H1 (cell line): ENCODE results near the gene FKBP10. TPM values are rescaled to one million over a fixed set of nuclear protein-coding genes. Genes with fewer than 3 reads are reported as not detected.

Experiments used
- CTCF ChIA-PET: fragments of 300-600 bp; sonication (Branson Sonifier 250); formaldehyde crosslinking; loops from one replicate; lab custom pipeline; 2021; ENCODE audit not compliant: partially characterized antibody; lab: Charles Lee
- POLR2A ChIA-PET: fragments of 300-600 bp; sonication (Branson Sonifier 250); formaldehyde crosslinking; loops from one replicate; lab custom pipeline; 2021; ENCODE audit warnings: inconsistent platforms; ENCODE audit not compliant: partially characterized antibody; lab: Charles Lee
- DNase-seq, 2 experiments: peaks; one replicate each; pipeline versions ENCODE4 v3.0.0 to v3.0.0-alpha.2; 2010 to 2022; ENCODE audit warnings: low spot score in 2 of 2, low read depth in 1 of 2, mixed read lengths in 1 of 2
- FAIRE-seq: peaks from 2 replicates; lab custom pipeline; 2011; peaks lifted over from hg19 to GRCh38; lab: Jason Lieb, UNC
- H2AFZ ChIP-seq: 2 replicates; pipeline ENCODE4 v1.8.1; 2012; ENCODE audit warnings: low read length, inconsistent platforms
- H2AK5ac ChIP-seq: 2 replicates; pipeline ENCODE4 v1.6.1; 2013; ENCODE audit warnings: low read depth, low read length
- H2BK120ac ChIP-seq: replicated peaks from 2 replicates; pipeline ENCODE3; 2013; ENCODE audit warnings: low read depth, low read length, inconsistent platforms
- H2BK12ac ChIP-seq: 2 replicates; pipeline ENCODE4 v1.6.1; 2013; ENCODE audit warnings: low read depth, low read length
- H2BK15ac ChIP-seq: 2 replicates; pipeline ENCODE4 v1.6.1; 2013; ENCODE audit warnings: low read length
- H2BK20ac ChIP-seq: 2 replicates; pipeline ENCODE4 v1.6.1; 2013; ENCODE audit warnings: low read length
- H2BK5ac ChIP-seq: 2 replicates; pipeline ENCODE4 v1.6.1; 2013; ENCODE audit warnings: low read depth, low read length
- H3K14ac ChIP-seq: 2 replicates; pipeline ENCODE4 v1.6.1; 2013; ENCODE audit warnings: inconsistent platforms; ENCODE audit not compliant: insufficient read length
- H3K18ac ChIP-seq: 2 replicates; pipeline ENCODE4 v1.6.1; 2013; ENCODE audit warnings: low read length; ENCODE audit errors: extremely low read depth
- H3K23ac ChIP-seq: 2 replicates; pipeline ENCODE4 v1.6.1; 2013; ENCODE audit warnings: inconsistent platforms; ENCODE audit not compliant: insufficient read length
- H3K23me2 ChIP-seq: 2 replicates; pipeline ENCODE4 v1.6.1; 2013; ENCODE audit warnings: low read depth, low read length
- H3K27ac ChIP-seq: 2 replicates; pipeline ENCODE4 v1.6.1; 2011; ENCODE audit warnings: low read depth, low read length, inconsistent platforms
- H3K27me3 ChIP-seq, 4 experiments: replicated peaks in 1 of 4; 1 replicate in 1 of 4; 2 replicates in 3 of 4; pipeline versions ENCODE4 v1.6.1 to v1.8.1; 2011 to 2013; ENCODE audit warnings: low read length in 3 of 4, mild to moderate bottlenecking in 3 of 4, inconsistent platforms in 2 of 4, mixed read lengths in 2 of 4, moderate library complexity in 1 of 4; ENCODE audit not compliant: control insufficient read depth in 3 of 4, insufficient read depth in 3 of 4; ENCODE audit errors: extremely low read depth in 1 of 4
- H3K36me3 ChIP-seq, 4 experiments: 2 replicates each; pipeline versions ENCODE4 v1.6.1 to v1.8.1; 2011 to 2013; ENCODE audit warnings: mild to moderate bottlenecking in 4 of 4, low read length in 3 of 4, moderate library complexity in 2 of 4, control low read depth in 1 of 4, inconsistent platforms in 1 of 4; ENCODE audit not compliant: insufficient read depth in 4 of 4, control insufficient read depth in 2 of 4
- H3K4ac ChIP-seq: replicated peaks from 2 replicates; pipeline ENCODE3; 2013; ENCODE audit warnings: low read length, low read depth, mixed read lengths, inconsistent platforms; ENCODE audit not compliant: insufficient read length
- H3K4me1 ChIP-seq, 4 experiments: replicated peaks in 1 of 4; 1 replicate in 1 of 4; 2 replicates in 3 of 4; pipeline versions ENCODE4 v1.6.1 to v1.8.1; 2011 to 2013; ENCODE audit warnings: low read length in 3 of 4, inconsistent platforms in 2 of 4, mixed read lengths in 1 of 4; ENCODE audit not compliant: insufficient read depth in 4 of 4, control insufficient read depth in 3 of 4
- H3K4me2 ChIP-seq, 2 experiments: 2 replicates each; pipeline versions ENCODE4 v1.6.1 to v1.8.1; 2011 to 2013; ENCODE audit warnings: low read depth in 2 of 2, low read length in 2 of 2, control low read depth in 1 of 2, inconsistent platforms in 1 of 2, mild to moderate bottlenecking in 1 of 2; ENCODE audit not compliant: insufficient read depth in 1 of 2
- H3K4me3 ChIP-seq, 4 experiments: fragments of 200-600, 300-600 bp in 1 of 4; sonication (generic), shearing (Covaris generic), sonication (Bioruptor Twin) in 1 of 4; 2 replicates each; pipeline versions ENCODE4 v1.5.1 to v1.8.1; 2011 to 2016; ENCODE audit warnings: low read length in 4 of 4, low read depth in 3 of 4, control low read depth in 2 of 4, inconsistent platforms in 2 of 4, mild to moderate bottlenecking in 2 of 4, mixed read lengths in 1 of 4, moderate library complexity in 1 of 4; ENCODE audit not compliant: insufficient read depth in 2 of 4; ENCODE audit errors: extremely low read depth in 1 of 4
- H3K56ac ChIP-seq: replicated peaks from 2 replicates; pipeline ENCODE3; 2013; ENCODE audit warnings: low read depth, mild to moderate bottlenecking, mixed read lengths, low read length, inconsistent platforms; ENCODE audit not compliant: insufficient read length
- H3K79me1 ChIP-seq: 2 replicates; pipeline ENCODE4 v1.6.1; 2013; ENCODE audit warnings: low read depth, low read length, control low read depth
- H3K79me2 ChIP-seq, 2 experiments: 2 replicates each; pipeline versions ENCODE4 v1.6.1 to v1.8.1; 2012 to 2013; ENCODE audit warnings: low read length in 2 of 2, mild to moderate bottlenecking in 2 of 2, inconsistent platforms in 1 of 2; ENCODE audit not compliant: insufficient read depth in 2 of 2, control insufficient read depth in 1 of 2
- H3K9ac ChIP-seq, 4 experiments: replicated peaks in 1 of 4; 1 replicate in 1 of 4; 2 replicates in 3 of 4; pipeline versions ENCODE4 v1.6.1 to v1.8.1; 2011 to 2013; ENCODE audit warnings: low read depth in 3 of 4, low read length in 3 of 4, control low read depth in 2 of 4, mild to moderate bottlenecking in 2 of 4, moderate library complexity in 2 of 4, inconsistent platforms in 1 of 4; ENCODE audit errors: extremely low read depth in 1 of 4
- H3K9me3 ChIP-seq, 2 experiments: 2 replicates each; pipeline versions ENCODE4 v1.6.1 to v1.8.1; 2012 to 2013; ENCODE audit warnings: mild to moderate bottlenecking in 2 of 2, moderate library complexity in 2 of 2, control low read depth in 1 of 2, inconsistent platforms in 1 of 2, low read depth in 1 of 2, low read length in 1 of 2, mixed read lengths in 1 of 2; ENCODE audit not compliant: insufficient read depth in 2 of 2
- H4K20me1 ChIP-seq, 2 experiments: replicated peaks in 1 of 2; 2 replicates each; pipeline versions ENCODE3 to v1.8.1; 2011 to 2013; ENCODE audit warnings: inconsistent platforms in 2 of 2, low read length in 2 of 2, mild to moderate bottlenecking in 1 of 2; ENCODE audit not compliant: insufficient read depth in 2 of 2, control insufficient read depth in 1 of 2
- H4K5ac ChIP-seq: 2 replicates; pipeline ENCODE4 v1.6.1; 2013; ENCODE audit warnings: low read length, low read depth, mixed read lengths, inconsistent platforms; ENCODE audit not compliant: insufficient read length
- H4K8ac ChIP-seq: 2 replicates; pipeline ENCODE4 v1.8.0; 2013; ENCODE audit warnings: mild to moderate bottlenecking, moderate library complexity, low read length, inconsistent platforms; ENCODE audit not compliant: insufficient read depth; ENCODE audit errors: extremely low read depth
- H4K91ac ChIP-seq: replicated peaks from 2 replicates; pipeline ENCODE3; 2013; ENCODE audit warnings: low read length, mixed read lengths, inconsistent platforms; ENCODE audit not compliant: insufficient read length
- EGR1 ChIP-seq: IDR thresholded peaks from 2 replicates; pipeline ENCODE4 v1.6.1; 2011; ENCODE audit warnings: low read depth, low read length, borderline replicate concordance
- RBBP5 ChIP-seq: IDR thresholded peaks from 2 replicates; pipeline ENCODE4 v1.7.1; 2012; ENCODE audit warnings: low read depth, mild to moderate bottlenecking, inconsistent platforms, low read length, moderate library complexity, borderline replicate concordance
- SP1 ChIP-seq: IDR thresholded peaks from 2 replicates; pipeline ENCODE4 v1.6.1; 2011; ENCODE audit warnings: low read depth, low read length
- YY1 ChIP-seq: IDR thresholded peaks from 2 replicates; pipeline ENCODE4 v1.6.1; 2011; ENCODE audit warnings: low read depth, mild to moderate bottlenecking, low read length
- WGBS, 2 experiments: shearing (Covaris generic) in 1 of 2; methylation state at CpG; one replicate each; pipeline versions ENCODE4 v1.1.6 to v1.1.7; 2013 to 2015; ENCODE audit warnings: low lambda C conversion rate in 2 of 2, mixed read lengths in 2 of 2, inconsistent platforms in 1 of 2, low coverage in 1 of 2, missing lambda C conversion rate in 1 of 2; ENCODE audit not compliant: insufficient replicate concordance in 2 of 2, insufficient coverage in 1 of 2, insufficient read length in 1 of 2; ENCODE audit errors: extremely low coverage in 1 of 2, missing lambda C conversion rate in 1 of 2; 5-methylcytosine and 5-hydroxymethylcytosine counted together
- long read RNA-seq, 2 experiments: library from RNA in 1 of 2; library from capped mRNA in 1 of 2; stranded (forward); transcript quantifications; one replicate each; pipeline ENCODE4 v2.0.0, GENCODE V29; 2021; ENCODE audit warnings: inconsistent platforms in 1 of 2
- polyA minus RNA-seq, 3 experiments: library from RNA; depleted of rRNA, polyadenylated mRNA; stranded (reverse); fragments of >200 nt; gene quantifications; 1 replicate in 2 of 3; 2 replicates in 1 of 3; pipeline ENCODE4 v1.2.3, GENCODE V29; 2011
- polyA plus RNA-seq, 7 experiments: library from polyadenylated mRNA; depleted of rRNA in 3 of 7; stranded (reverse) in 5 of 7; unstranded in 2 of 7; fragments of >200 nt in 5 of 7; fragments of 200-250 nt in 2 of 7; gene quantifications; 1 replicate in 5 of 7; 2 replicates in 1 of 7; 4 replicates in 1 of 7; pipeline versions ENCODE4 v1.2.1 to v1.2.3, GENCODE V29; 2011 to 2013; ENCODE audit warnings: missing spikeins in 2 of 7, mixed read lengths in 2 of 7
- total RNA-seq: library from RNA; stranded (reverse); fragmentation: NEBNext Ultra II Directional; extraction: Animal tissue kit (Norgen Biotek cat#: 25700); gene quantifications from 2 replicates; pipeline ENCODE4 v1.2.1, GENCODE V29; 2021

Gene FKBP10, protein sequence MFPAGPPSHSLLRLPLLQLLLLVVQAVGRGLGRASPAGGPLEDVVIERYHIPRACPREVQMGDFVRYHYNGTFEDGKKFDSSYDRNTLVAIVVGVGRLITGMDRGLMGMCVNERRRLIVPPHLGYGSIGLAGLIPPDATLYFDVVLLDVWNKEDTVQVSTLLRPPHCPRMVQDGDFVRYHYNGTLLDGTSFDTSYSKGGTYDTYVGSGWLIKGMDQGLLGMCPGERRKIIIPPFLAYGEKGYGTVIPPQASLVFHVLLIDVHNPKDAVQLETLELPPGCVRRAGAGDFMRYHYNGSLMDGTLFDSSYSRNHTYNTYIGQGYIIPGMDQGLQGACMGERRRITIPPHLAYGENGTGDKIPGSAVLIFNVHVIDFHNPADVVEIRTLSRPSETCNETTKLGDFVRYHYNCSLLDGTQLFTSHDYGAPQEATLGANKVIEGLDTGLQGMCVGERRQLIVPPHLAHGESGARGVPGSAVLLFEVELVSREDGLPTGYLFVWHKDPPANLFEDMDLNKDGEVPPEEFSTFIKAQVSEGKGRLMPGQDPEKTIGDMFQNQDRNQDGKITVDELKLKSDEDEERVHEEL
- total RNA-seq, result 173 and 179 TPM in 2 replicates
- polyA plus RNA-seq (2011; rRNA removed), result 283 and 410 TPM in 2 replicates
- polyA plus RNA-seq (2011; cell fraction: cytosol; rRNA removed), result 347 TPM
- polyA plus RNA-seq (2011; cell fraction: nucleus; rRNA removed), result 1,193 TPM
- polyA plus RNA-seq (2012, experiment 1 of 2), result 206 to 277 TPM (median 242 TPM) in 4 replicates
- 146 TPM for polyA plus RNA-seq (2012, experiment 2 of 2)
- 233 TPM for polyA plus RNA-seq (2013, experiment 1 of 2)
- 222 TPM for polyA plus RNA-seq (2013, experiment 2 of 2)
- 102 and 130 TPM in 2 replicates for polyA minus RNA-seq (2011; rRNA and poly(A)+ RNA removed)
- polyA minus RNA-seq (2011; cell fraction: cytosol; rRNA and poly(A)+ RNA removed), result 115 TPM
- polyA minus RNA-seq (2011; cell fraction: nucleus; rRNA and poly(A)+ RNA removed), result 148 TPM
- long read RNA-seq, experiment 1, transcript FKBP10-201 (10 exons, 2,662 nt), result major isoform, 12 of 98 reads
- long read RNA-seq, experiment 1, partial matches to known transcripts, result 24 of 98 reads
- long read RNA-seq, experiment 1, other reads (novel, unspliced or antisense), result 57 of 98 reads
- long read RNA-seq, experiment 2, partial matches to known transcripts, result 2 of 10 reads
- long read RNA-seq, experiment 2, other reads (novel, unspliced or antisense), result 7 of 10 reads

DNA sequence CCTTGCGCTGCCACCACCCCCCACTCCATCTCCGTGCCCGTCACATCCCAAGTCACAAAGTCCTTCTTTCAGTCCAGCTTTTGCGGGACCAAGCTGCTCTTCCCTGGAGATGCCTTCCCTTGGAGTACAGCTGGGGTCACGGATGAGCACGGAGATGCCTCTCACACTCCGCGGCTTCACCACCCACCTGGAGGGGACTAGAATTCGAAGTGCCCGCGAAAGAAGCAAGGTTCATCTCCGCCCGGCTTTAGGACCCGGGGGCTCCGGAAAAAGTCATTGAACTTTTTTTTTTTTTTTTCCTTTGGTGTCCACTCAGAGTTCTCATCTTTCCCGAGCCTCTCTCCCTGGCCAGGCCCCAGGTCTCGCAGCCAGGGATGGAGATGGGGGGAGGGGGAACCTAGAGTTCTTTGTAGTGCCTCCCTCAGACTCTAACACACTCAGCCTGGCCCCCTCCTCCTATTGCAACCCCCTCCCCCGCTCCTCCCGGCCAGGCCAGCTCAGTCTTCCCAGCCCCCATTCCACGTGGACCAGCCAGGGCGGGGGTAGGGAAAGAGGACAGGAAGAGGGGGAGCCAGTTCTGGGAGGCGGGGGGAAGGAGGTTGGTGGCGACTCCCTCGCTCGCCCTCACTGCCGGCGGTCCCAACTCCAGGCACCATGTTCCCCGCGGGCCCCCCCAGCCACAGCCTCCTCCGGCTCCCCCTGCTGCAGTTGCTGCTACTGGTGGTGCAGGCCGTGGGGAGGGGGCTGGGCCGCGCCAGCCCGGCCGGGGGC is at the start of gene FKBP10:
Gene FKBP10 (plus strand): TSS at position 624 of the 771 bp plus-strand sequence. CDS start 31 bp downstream, at position 655.
- ChIA-PET POLR2A (interaction anchor here (0.7 to 4.2 kb wide), 16 partner anchors 9 to 122 kb away, joined by 4 to 40 read pairs (median 8); partner anchors contain the start of genes ACLY, HAP1 and JUP), CTCF (interaction anchor here (0.6 to 4.8 kb wide), 16 partner anchors 9 to 1296 kb away, joined by 3 to 46 read pairs (median 7); partner anchors contain the start of gene JUP)
- peak within 1 kb of the TSS; percentile 41 to 66 (median 50) for H3K9ac ChIP-seq
- H4K5ac ChIP-seq, result peak within 1 kb of the TSS; percentile 94
- H2AFZ ChIP-seq, result peak within 1 kb of the TSS; percentile 82; the same call in 1 of the 2 replicates
- peak within 1 kb of the TSS; percentile 91; the same call in 1 of the 2 replicates for H2BK5ac ChIP-seq
- H2AK5ac ChIP-seq, result 0 out of 2 replicates have a peak within 1 kb of the TSS, but pooled peaks have one; percentile 47
- H3K27me3 ChIP-seq, result peaks cover 0 to 6% (median 3%) of the 10 kb centered on the region in 4 experiments; a peak in 4 of 7 replicates
- H2BK120ac ChIP-seq, result peak within 1 kb of the TSS; percentile 76
- peak within 1 kb of the TSS; percentile 70 to 94 (median 81) for H3K4me3 ChIP-seq
- H3K4me1 ChIP-seq, result peaks cover 0 to 23% (median 7%) of the 10 kb centered on the region in 4 experiments; a peak in 6 of 7 replicates
- peaks cover 21% of the 10 kb centered on the region for H3K23me2 ChIP-seq
- DNase-seq, result peak; percentile 80 to 91
- H3K79me2 ChIP-seq, result peaks cover 0 to 35% of the 10 kb centered on the region in 2 experiments; a peak in 2 of 4 replicates
- peak within 1 kb of the TSS; percentile 98 for H3K4ac ChIP-seq
- no peaks in the 10 kb centered on the region; a peak in 1 of 8 replicates for H3K36me3 ChIP-seq
- WGBS, 2 experiments, result 2% methylated on average over 24 of the region's 35 CpGs; no CpG with 5 or more reads in 1 of the 2 experiments
- H4K91ac ChIP-seq, result peak within 1 kb of the TSS; percentile 98
- peak within 1 kb of the TSS; percentile 94 to 95 for H3K4me2 ChIP-seq
- H2BK12ac ChIP-seq, result peak within 1 kb of the TSS; percentile 99; the same call in 1 of the 2 replicates
- H3K18ac ChIP-seq, result peak within 1 kb of the TSS; percentile 99
- peaks cover 0 to 4% of the 10 kb centered on the region in 2 experiments; a peak in 1 of 4 replicates for H3K9me3 ChIP-seq
- H4K20me1 ChIP-seq, result peaks cover 0 to 14% of the 10 kb centered on the region in 2 experiments
- H3K56ac ChIP-seq, result peak within 1 kb of the TSS; percentile 36
- peak within 1 kb of the TSS; percentile 86; the same call in 1 of the 2 replicates for H2BK20ac ChIP-seq
- no peak within 1 kb of the TSS for H3K27ac ChIP-seq
- H3K14ac ChIP-seq, result peak within 1 kb of the TSS; percentile 37
- no peak within 1 kb of the TSS; the same call in 1 of the 2 replicates for H4K8ac ChIP-seq
- FAIRE-seq, result no peak
- no peak within 1 kb of the TSS for H3K23ac ChIP-seq
- peak within 1 kb of the TSS; percentile 100 for H2BK15ac ChIP-seq
- H3K79me1 ChIP-seq, result peaks cover 16% of the 10 kb centered on the region
- TF ChIP-seq SP1, result peak; percentile 71
- peak; percentile 55; the same call in 1 of the 2 replicates for TF ChIP-seq RBBP5
- peak; percentile 43; the same call in 1 of the 2 replicates for TF ChIP-seq EGR1
- 0 out of 2 replicates have a peak, but pooled peaks have one; percentile 29 for TF ChIP-seq YY1
